ENCODE results near the gene ALKBH5. TPM values are rescaled to one million over a fixed set of nuclear protein-coding genes. Genes with fewer than 3 reads are reported as not detected.

The ALKBH5 gene
- total RNA-seq, 1 experiment from 2014 or later = 116 TPM

DNA sequence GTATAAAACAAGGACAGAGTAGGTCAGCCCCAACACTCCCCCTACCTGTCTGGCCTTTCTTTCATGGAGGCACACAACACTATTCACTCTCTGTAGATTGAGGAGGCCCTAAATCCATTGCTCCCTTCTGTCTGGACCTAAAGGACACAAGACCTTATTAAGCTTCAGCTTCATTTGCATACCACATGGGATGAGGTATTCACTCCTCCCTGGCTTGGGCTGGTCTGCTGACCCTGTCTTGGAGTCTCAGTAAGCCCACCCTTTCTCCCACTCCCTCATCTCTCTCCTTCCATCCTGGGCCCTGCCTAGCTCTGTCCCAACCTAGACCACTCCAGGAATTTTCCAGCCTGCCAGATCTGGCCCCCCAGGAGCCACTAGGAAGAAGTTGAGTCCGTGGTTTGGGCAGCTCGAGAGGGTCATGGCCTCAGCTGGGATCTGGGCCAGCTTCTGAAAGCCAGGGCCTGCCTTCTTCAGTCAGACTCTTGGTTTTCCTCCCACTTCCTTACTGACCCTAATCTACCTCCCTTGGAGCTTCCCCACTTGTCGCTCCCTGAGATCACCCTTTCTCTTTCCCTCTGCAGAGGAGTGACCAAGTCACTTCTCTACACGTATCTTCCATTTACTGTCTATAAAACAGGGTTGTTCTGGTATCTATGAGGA, 35.3 kb downstream of the ALKBH5 start:
- peak; percentile 63 for DNase-seq (ENCODE audit: low spot score)

DNA sequence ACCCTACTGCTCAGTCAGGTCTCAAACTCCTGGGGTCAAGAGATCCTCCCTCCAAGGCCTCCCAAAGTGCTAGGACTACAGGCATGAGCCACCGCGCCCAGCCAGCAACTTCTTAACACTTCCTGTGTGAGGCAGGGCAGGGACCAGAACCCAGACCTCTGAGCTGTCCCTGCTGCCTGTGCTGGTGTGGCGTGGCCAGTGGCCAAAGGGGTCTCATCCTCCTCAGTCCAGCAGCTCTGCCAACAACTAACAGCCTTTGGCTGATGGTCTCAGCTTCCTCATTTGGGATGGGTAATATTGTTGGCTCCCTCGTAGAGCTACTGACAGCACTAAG, 40.4 kb downstream of the ALKBH5 start:
- DNase-seq (ENCODE audit: low spot score) = no peak

DNA sequence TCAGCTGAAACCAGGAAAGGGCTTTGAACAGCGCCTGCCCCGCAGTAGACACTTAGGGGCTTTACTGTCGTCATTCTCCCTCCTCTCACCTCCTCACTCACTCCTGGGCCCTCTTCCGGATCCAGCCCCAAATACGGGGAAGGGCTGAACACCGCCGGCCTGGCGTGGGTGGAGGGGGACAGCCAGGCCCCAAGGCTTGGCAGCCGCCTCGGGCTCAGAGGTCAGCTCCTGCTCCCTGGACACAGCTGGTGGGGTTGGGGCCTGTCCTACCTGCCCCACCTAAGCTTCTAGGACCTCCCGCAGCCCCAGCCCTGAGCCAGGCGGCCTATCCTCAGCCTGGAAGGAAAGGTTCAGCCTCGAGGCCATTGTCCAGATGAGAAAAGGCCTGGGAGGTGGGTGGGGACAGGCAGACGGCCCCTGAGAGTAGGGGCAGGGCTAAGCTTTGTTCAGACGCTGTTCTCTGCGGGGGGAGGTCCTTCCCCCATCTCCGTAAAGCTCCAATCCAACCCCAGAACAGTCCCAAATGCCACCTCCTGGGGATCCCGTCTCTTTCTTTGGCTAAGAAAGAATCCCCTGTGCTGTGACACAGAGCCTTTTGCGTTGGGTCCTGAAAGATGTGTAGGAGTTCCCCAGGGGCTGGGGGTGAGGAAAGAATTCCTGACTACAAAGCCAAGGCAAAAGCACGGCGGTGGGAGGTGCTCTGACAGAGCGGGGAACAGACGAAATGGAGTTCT, 40.9 kb downstream of the ALKBH5 start:
- no peak for DNase-seq (ENCODE audit: low spot score)

DNA sequence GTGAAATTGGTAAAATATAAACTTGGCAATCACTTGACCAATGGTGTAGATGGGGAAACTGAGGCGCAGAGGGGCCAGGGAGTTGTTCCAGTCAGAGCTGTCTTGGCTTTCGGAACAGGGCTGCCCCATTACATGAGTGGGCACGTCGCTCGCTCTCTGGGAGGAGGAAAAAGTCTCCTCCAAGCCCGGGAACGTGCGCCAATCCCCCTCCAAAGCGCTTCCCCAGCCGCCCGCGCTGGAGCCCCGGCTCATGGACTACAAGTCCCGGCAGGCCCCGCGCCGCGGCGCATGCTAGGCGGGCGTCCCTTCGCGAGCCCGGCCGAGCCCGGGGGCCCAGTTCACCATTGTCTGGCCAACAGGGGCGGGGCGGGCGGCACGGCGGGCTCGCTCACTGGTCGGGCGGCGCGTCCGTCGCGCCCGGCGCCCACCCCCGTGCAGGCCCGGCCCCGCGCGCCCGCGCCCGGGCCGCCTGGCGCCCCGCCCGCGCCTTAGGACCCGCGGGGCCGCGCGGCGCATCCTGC, 41.6 kb downstream of the ALKBH5 start, which contains the start of gene LLGL1:
TSS of gene LLGL1 (plus strand) at position 515 of the 521 bp plus-strand sequence. CDS start 48 bp downstream, outside the sequence.
- peak; percentile 85 for DNase-seq (ENCODE audit: low spot score)

DNA sequence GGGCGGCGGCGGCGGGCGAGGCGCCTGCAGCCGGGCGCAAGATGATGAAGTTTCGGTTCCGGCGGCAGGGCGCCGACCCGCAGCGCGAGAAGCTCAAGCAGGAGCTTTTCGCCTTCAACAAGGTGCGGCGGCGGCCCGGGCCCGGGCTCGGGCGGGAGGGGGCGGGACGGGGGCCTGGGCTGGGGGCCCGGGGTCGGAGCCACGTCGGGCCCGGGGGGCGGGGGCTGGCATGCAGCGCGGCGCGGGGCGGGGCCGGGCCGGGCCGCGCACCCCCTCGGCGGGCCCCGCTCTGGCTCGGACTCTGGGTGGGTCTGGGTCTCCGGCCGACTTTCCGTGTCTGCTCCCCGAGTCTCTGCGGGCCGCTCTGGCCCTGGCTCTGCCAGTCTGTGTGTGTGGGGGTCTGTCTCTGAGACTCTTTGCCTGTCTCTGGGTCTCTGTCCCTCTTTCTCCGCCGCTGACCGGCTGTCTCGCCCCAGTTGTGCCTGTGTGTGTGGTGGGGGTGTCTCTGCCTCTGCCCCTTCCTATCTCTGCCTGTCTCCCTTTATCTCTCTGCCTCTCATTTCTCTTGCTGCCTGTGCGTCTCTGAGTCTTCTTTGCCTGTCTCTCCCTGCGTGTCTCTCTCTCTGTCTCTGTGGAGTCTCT, 42.1 kb downstream of the ALKBH5 start:
- DNase-seq (ENCODE audit: low spot score) = no peak

DNA sequence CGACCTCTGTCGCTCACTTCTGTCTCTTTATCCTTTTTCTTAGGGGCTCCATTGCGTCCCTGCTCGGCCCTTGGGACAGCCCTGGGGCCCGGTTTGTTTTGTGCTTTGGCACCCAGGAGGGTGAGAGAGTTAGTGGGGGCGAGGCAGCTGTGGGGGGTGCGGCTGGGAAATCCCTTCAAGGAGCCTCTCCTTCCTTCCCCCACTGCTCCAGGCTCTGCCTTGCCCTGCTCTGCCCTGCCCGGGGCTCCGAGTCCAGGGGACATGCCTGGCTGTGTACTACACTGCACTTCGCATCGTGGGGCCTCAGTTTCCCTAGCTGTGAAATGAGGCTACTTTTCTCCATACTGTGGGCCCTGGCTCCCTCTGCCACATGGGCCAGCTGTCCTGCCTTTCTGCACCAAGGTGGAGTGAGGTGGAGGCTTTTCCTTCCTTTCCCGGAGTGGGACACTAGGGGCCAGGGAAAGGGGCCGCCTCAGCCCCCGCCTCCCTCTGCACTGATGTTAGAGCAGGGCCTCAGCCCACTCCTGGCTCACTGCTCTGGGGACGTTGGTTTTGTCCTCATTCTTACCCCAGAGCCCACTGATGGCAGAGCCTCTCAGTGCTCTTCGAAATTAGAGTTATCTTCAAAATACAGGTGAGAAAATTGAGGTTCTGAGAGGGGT, 42.8 kb downstream of the ALKBH5 start:
- no peak for DNase-seq (ENCODE audit: low spot score)

DNA sequence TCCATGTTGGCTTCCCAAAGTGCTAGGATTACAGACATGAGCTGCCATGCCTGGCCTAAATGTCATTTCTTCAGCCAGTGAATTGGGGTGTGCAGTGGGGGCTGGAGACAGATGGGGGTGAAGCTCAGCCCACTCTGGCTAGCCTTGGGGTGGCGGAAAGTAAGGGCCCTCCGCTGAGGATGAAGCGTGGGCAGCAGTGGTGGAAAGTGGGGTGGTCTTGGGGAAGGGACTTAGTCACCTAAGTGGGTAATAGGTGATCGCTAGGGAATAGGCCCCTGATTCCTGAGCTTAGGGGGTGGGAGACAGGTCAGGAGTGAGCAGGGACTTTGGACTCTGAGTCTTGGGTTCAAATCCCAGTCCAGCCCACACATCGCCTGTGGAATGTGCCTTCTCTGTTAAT, 44.0 kb downstream of the ALKBH5 start:
- no peak for DNase-seq (ENCODE audit: low spot score)

DNA sequence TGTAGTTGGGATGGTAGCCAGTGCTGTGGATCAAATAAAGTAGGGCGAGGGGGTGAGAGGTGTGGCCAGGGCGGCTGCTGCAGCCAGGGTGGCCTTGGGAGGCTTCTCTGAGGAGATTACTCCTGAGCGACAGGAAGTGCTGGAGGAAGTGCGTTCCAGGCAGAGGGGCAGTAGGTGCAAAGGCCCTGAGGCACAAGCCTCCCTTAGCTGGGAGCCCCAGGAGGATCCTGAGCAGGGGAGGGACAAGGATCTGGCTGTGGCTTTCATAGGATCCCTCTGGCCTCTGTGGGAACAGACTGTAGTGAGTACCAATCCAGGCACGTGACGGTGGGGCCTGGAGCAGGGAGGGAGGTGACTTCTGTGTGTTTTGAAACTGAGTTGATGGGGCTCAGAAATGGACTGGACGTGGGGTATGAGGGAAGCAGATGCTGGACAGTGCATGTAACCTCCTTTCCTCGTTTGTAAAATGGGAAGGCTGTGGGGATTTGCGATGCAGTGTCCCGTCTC, 44.6 kb downstream of the ALKBH5 start:
- no peak for DNase-seq (ENCODE audit: low spot score)

DNA sequence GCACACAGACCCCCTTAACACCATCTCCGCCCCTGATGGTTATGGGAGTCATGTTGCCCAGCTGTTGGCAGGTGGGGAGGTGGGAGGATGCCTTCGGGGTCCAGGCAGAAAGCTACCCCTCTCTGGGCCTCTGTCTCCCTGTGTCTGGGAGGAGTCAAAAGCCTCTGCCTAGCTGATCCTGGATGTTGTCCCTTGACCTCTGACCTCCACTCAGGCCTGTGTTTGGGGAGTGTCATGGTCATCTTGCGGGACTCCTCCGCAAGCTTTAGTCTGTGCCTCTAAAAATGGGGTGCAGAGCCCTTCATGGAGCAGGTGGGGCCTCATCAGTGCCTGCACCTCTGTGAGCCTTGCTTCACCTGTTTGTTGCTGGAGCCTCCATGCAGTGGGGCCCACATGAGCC, 45.6 kb downstream of the ALKBH5 start:
- no peak for DNase-seq (ENCODE audit: low spot score)

DNA sequence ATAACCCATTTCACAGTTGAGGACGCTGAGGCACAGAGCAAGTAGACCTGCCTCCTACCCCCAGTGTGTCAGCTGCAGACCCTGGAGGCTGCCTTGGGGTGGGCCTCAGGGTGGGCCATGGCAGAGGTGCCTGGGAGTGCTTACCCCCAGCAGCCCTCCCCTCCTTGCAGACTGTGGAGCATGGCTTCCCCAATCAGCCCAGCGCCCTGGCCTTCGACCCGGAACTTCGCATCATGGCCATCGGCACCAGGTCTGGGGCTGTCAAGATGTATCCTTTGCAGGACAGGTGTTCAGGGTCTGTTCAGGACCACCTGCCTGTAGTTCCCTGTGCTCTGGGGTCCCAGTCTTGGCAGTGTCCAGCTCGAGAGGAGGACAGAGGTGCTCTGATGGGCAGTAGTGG, 46.1 kb downstream of the ALKBH5 start:
- DNase-seq (ENCODE audit: low spot score) = no peak

DNA sequence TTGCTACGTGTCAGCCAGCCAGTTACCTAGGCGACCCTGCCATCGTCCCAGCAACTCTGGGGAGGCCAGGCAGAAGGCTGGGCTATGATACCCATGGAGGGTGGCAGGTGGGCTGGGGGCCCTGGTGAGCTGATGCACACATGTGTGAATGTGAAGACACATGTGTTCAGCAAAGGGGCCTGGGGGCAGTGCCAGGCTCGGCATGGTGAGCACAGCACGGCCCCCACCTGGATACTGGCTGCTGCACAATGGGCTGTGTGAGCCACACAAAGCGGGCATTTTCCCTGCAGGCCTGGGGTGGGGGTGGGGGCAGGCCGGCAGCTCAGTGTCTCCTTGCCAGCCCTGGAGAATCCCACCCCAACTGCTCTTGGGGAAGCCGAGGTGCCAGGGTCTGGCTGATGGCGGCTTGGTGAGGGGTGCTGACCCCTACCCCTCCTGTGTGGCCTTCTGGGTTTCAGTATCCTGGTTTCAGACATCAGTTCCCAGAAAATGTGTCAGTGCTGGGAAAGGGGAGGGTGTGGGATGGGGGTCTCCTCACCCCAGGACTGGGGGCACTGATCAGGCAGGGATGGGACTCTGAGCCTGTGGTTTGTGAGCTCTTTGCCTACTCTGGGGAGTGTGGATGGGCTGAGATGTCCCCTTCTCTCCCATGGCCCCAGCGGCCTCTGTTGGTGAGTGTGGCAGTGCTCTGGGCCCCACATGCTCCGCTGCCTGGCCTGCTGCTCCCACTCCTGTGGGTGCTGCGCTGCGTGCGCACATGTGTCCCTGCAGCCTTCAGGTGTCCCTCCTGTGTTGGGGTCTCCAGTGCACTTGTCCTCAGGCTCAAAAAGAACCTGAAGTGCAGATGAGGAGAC, 46.9 kb downstream of the ALKBH5 start:
- no peak for DNase-seq (ENCODE audit: low spot score)

DNA sequence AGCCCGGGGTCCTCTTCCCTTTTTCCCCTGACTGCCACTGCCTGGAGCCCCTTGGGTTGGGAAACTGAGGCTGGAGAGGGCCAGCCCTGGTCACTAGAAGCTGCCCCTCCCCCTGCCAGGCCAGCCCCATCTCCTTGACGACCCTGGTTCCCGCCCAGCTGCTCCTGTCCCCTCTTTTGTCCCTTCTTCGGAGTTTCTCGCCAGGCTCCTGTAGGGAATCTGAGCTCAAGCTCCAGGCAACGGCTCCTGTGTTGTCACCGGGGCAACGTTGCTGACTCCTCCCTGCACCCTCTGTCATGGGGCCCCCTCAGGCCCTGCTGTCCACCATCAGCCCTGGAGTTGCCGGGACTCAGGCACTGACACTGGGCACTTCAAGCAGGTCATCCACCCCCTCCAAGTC, 47.5 kb downstream of the ALKBH5 start:
- no peak for DNase-seq (ENCODE audit: low spot score)

DNA sequence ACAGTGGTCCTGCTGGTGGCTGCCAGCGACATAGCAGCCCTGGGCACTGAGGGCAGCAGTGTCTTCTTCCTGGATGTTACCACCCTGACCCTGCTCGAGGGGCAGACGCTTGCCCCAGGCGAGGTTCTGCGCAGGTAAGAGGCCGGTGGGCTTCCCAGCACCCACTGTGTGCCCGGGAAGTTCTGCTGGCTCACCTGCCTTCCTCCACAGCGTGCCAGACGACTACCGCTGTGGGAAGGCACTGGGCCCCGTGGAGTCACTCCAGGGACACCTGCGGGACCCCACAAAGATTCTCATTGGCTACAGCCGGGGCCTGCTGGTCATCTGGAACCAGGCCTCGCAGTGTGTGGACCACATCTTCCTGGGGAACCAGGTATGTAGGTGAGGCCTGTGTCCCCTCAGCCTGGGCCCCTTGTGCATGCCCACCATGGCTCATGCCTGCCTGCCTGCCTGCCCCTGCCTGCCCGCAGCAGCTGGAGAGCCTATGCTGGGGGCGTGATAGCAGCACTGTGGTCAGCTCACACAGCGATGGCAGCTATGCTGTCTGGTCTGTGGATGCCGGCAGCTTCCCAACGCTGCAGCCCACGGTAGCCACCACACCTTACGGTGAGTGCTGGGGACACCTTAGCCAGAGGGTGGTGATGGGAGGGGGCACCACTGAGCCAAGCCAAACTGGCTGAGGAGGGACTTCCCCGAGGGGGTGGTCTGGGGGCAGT, 50.3 kb downstream of the ALKBH5 start:
- DNase-seq (ENCODE audit: low spot score) = no peak

DNA sequence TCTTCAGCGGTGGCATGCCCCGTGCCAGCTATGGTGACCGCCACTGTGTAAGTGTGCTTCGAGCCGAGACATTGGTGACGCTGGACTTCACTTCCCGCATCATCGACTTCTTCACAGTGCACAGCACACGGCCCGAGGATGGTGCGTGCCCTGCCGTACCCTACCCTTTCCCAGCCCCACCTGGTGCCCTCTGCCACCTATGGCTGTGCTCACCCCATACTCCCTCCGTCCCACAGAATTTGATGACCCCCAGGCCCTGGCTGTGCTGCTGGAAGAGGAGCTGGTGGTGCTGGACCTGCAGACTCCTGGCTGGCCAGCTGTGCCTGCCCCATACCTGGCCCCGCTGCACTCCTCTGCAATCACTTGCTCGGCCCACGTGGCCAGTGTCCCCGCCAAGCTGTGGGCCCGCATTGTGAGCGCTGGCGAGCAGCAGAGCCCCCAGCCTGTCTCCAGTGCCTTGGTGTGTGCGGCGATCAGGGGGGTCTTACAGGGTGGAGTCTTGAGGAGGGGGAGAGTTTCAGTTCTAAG, 51.3 kb downstream of the ALKBH5 start:
- DNase-seq (ENCODE audit: low spot score) = no peak

DNA sequence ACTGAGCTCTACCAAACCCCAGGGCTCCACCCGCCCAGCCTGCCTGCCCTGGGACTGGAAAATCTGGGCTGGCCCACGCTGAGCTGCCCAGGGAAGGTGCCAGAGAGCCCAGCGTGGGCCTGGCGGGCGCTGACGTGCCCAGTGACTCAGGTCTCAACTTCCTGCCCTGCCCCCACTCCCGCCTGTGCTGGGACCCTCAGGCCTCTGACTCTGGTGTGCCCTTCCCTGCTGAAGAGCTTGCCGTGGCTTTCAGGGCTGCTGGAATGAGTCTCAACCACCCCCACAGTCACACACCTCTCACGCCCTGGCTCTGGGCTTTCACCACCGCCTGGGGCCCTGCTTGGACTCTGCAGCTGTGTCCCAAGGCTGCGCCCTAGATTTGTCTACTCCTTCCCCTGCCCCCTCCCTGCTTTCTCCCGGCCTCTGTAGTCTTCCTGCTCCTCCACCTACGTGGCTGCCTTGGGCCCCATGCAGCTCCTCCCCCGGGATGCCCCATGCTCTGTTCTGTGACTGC, 52.2 kb downstream of the ALKBH5 start:
- peak; percentile 84 for DNase-seq (ENCODE audit: low spot score)

DNA sequence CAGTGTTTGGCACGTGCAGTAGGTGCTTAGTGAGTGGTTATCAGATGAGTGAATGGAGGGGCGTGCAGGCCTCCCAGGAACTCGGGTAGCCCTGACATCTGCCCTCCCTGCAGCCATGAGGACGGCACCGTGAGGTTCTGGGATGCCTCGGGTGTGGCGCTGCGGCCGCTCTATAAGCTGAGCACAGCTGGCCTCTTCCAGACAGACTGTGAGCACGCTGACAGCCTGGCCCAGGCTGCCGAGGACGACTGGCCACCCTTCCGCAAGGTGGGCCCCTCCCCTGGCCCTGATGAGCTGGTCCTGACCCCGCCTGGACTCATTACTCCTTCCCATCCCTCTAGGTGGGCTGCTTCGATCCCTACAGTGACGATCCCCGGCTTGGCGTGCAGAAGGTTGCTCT, 52.9 kb downstream of the ALKBH5 start:
- DNase-seq (ENCODE audit: low spot score) = no peak

DNA sequence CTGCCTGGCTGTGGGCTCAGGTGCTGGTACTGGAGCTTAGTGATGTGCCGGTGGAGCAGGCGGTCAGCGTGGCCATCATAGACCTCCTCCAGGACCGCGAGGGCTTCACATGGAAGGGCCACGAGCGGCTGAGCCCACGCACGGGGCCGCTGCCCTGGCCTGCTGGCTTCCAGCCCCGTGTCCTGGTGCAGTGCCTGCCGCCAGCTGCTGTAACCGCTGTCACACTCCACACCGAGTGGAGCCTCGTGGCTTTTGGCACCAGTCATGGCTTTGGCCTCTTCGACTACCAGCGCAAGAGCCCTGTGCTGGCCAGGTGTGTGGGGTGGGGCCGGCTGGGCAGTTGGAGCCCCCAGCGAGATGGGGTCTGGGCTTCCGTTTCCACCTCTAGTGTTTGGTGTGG, 53.8 kb downstream of the ALKBH5 start:
- DNase-seq (ENCODE audit: low spot score) = no peak

DNA sequence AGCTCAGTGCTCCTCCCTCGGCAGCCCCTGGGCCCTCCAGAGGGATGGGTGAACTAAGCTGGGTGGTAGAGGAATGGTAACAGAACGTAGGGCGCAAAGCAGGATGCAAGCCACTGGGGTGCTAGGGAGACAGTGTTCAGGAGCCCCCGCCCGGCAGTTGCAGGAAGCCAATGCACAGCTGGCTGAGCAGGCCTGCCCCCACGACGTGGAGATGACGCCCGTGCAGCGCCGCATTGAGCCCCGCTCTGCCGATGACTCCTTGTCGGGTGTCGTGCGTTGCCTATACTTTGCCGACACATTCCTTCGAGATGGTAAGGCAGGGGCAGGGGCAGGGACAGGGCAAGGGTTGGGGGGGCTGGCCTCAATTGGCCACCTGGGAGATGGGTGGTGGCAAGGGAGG, 54.7 kb downstream of the ALKBH5 start:
- no peak for DNase-seq (ENCODE audit: low spot score)

DNA sequence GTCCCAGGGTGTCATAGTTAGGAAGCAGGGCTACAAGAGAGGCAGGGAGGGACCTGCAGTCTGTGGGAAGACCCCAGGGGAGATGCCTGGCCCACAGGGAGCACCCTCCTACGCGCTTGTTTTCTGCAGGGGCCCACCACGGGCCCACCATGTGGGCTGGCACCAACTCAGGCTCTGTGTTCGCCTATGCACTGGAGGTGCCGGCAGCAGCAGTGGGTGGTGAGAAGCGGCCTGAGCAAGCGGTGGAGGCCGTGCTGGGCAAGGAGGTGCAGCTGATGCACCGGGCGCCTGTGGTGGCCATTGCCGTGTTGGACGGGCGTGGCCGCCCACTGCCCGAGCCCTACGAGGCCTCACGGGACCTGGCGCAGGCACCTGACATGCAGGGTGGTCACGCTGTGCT, 56.8 kb downstream of the ALKBH5 start:
- no peak for DNase-seq (ENCODE audit: low spot score)
